Measurements from ENCODE around the gene C3. TPM values are rescaled to one million over a fixed set of nuclear protein-coding genes. Genes with fewer than 3 reads are reported as not detected.

The C3 gene
- total and polyA plus RNA-seq, 2 of the 13 experiments (the other 11 are each of a cell fraction or from before 2014, with no cell fraction given), result 1,455 to 6,272 TPM

GRCh38 chr19:6717441-6717971, 2.9 kb downstream of the C3 start (continued):
- TF ChIP-seq ZNF318 (CRISPR knock-in tag; IDR thresholded peaks at IDR 0.05) (peak; percentile 32; the same call in 1 of the 2 replicates), ZNF207 (IDR thresholded peaks at IDR 0.05; ENCODE audit: borderline replicate concordance) (peak; percentile 96), RCOR2 (CRISPR knock-in tag; IDR thresholded peaks at IDR 0.05) (no peak), FOXP4 (CRISPR knock-in tag; IDR thresholded peaks at IDR 0.05) (0 out of 2 replicates have a peak, but pooled peaks have one; percentile 21), ZNF121 (CRISPR knock-in tag; IDR thresholded peaks at IDR 0.05) (no peak), LCORL (IDR thresholded peaks at IDR 0.05) (peak; percentile 56; the same call in 1 of the 2 replicates), LCORL (CRISPR knock-in tag; IDR thresholded peaks at IDR 0.05) (no peak), ZBTB40 (IDR thresholded peaks at IDR 0.05) (peak; percentile 19), ZBTB40 (CRISPR knock-in tag; IDR thresholded peaks at IDR 0.05) (no peak), FOXP1 (IDR thresholded peaks at IDR 0.05) (peak; percentile 90), FOXP1 (CRISPR knock-in tag; IDR thresholded peaks at IDR 0.05) (no peak)
